NCI-H2227 (cell line): ENCODE data around the gene NEURL2.
"Not testable (repeated sequence)": the region's sequence is repeated elsewhere in the genome, so short reads cannot be mapped to it uniquely, and the experiment has no call there.

Experiments used
- DNase-seq: peaks from one replicate; lab custom pipeline; 2025; ENCODE audit not compliant: unreplicated experiment; lab: John Stamatoyannopoulos, UW

NEURL2 gene, protein sequence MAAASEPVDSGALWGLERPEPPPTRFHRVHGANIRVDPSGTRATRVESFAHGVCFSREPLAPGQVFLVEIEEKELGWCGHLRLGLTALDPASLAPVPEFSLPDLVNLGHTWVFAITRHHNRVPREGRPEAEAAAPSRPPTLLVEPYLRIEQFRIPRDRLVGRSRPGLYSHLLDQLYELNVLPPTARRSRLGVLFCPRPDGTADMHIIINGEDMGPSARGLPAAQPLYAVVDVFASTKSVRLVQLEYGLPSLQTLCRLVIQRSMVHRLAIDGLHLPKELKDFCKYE

DNA sequence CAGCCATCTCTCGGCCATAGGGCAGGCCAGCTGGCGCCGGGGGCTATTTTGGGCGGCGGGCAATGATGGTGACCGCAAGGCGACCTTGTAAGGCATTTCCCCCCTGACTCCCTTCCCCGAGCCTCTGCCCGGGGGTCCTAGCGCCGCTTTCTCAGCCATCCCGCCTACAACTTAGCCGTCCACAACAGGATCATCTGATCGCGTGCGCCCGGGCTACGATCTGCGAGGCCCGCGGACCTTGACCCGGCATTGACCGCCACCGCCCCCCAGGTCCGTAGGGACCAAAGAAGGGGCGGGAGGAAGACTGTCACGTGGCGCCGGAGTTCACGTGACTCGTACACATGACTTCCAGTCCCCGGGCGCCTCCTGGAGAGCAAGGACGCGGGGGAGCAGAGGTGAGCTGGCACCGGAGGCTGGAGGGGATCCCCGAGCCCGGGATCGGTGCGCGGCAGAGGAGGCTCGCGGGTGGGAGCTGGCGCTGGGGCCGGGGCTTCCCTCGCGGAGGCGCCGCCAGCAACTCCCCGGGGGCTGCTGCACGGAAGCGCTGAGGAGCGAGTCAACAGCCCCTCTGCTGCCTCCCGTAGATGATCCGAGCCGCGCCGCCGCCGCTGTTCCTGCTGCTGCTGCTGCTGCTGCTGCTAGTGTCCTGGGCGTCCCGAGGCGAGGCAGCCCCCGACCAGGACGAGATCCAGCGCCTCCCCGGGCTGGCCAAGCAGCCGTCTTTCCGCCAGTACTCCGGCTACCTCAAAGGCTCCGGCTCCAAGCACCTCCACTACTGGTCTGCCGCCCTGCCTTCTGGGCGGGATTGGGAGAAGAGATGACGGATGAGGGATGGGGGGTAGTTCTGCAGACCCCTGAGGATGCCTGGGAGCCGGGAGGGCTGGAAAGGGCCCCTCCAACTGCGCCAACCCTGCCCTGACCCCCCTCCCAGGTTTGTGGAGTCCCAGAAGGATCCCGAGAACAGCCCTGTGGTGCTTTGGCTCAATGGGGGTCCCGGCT, at the start of gene NEURL2, which contains the start of gene CTSA:
Gene NEURL2 (minus strand): TSS at position 224 of the 999 bp plus-strand sequence. CDS start 217 bp downstream, at position 7.
Gene CTSA (plus strand): TSS at position 351 of the 999 bp plus-strand sequence. CDS start 234 bp downstream, at position 585.
- peak; percentile 91 for DNase-seq

DNA sequence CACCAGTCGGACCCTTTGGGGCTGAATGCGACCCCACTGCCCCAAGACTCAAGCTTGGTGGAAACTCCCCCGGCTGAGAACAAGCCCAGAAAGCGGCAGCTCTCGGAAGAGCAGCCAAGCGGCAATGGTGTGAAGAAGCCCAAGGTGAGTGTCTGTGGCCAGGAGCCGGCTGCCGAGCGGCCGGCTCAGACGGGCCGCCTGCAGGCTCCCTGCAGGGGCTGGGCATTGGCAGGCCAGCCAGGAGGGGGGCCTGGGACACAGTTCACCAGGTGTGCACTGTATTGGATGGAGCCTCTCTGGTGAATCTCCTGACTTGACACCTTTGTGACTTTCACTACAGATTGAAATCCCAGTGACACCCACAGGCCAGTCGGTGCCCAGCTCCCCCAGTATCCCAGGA, 49.5 kb upstream of the NEURL2 start:
- DNase-seq, result no peak

DNA sequence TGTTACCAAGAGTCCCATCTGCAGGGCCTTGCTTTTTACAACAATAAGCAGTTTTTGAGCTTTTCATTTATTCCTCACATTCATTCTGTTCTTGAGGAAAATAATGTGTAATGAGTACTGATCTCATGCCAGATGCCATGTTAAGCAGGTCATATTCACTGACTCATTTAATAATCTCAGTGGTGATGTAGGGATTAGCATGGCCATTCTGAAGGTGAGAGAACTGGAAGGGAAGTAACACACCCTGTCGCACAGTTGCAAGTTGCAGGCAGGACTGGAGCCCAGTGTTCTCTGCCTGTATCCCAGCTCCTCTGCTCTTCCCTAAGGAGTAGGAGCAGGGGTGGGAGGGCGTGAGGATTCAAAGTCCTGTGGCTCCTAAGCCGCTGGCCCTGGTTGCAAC, 49.0 kb upstream of the NEURL2 start:
- no peak for DNase-seq

DNA sequence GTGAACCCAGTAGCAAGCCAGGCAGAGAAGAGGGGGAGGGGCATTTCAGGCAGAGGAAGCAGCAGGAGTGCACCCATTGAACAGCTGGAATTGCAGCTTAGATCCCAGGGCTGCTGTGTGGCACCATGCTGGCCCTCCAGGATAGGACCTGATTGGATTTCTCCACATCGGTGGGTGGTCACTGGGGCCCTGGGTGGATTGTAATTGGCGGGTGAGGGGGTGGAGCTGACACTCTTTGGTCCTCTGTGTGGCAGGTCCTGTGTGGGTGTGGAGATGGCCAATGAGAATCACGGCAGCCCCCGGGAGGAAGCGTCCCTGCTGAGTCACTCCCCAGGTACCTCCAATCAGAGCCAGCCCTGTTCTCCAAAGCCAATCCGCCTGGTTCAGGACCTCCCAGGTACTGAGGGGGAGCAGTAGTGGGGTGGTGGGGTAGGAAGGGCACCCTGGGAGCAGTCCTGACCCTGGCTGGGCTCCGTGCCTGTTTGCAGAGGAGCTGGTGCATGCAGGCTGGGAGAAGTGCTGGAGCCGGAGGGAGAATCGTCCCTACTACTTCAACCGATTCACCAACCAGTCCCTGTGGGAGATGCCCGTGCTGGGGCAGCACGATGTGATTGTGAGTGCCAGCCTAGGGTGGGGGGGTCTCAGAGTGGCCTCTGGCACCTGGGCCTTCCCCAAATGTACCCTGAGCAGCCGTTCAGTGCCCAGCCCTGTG, 47.9 kb upstream of the NEURL2 start:
- no peak for DNase-seq

DNA sequence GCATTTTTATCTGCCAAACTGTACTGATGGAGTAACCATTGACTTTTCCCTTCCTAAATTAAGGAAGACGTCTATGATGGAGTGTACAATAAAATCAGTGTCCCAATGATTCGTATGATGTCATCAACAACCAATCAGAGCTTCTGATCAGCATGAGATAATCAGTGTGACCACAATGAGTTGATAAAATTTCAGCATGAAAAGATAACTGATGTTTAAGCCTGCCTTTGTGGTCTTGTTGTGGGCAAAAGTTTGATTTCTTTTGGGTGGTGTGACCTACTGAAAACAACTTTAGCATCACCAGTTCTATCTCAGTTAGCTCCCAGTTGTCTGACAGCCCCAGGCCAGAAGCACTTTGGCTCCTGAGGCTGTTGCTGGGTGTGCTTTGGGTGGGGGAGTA, 46.8 kb upstream of the NEURL2 start:
- DNase-seq, result no peak

DNA sequence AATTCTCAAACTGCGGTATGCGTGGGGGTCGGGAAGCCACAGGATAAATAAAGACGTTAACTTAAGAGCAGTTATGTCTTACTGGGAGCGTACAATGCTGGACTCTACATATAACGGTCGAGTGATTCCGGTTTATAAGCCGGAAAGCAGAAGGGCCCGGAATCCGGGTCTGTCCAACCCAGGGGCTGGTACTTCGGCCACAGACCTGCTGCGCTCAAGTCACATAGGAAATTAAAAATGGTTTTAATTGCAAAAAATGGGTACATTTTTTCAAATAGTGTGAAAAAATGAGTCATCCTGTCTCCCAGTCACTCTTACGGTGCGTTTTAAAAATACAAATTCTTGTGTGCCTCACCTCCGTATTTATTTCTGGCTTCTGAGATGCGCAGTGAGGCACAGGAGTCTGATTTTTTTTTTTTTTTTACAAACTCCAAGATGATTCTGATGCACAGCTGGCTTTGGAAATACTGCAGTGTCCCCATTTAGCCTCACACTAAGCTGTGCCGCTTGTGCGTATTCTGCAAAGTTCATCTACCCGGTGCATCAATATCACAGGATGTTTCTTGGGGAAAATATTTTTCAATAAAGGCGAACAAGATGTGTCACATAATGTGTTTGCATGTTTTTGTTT, 44.5 kb upstream of the NEURL2 start:
- peak; percentile 39 for DNase-seq

DNA sequence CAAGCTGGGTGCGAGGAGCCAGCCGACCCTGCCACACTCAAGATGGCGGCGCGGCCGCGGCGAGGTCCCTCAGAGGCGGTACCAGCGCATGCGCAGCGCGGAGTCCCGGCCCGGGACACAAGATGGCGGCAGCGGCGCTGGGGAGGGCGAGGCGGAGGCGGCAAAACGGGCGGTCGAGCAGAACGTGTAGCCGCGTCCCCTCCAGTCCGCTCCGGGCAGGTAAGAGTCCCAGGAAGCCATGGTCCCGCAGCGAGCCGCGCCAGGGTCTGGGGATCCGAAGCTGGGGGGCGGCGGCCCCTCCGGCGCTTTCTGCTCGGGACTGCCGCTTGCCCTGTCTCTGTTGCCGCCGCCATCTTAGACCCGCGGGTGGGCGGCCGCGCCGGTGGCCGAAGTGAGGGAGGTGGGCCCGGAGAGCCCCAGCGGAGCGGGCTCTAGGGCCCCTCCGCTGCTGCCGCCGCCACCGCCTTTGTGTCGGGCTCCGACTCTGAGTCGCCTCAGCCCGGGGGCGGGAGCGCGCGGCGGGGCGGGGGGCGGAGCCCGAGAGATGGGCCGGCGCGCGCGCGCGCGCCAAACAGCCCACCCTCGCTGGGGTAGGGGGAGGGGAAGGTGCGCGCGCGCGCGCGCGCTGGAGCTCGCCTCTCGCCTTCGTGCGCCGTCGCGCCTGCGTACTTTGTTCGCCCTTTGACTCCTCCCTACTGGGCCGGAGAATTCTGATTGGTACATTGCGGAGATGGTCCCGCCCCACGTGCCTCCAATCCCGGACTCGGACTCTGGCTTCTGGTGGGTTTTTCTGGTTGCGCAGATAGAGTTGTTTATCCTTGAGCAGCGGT, 43.8 kb upstream of the NEURL2 start, which contains the start of gene PCIF1:
Gene PCIF1 (plus strand): TSS at position 98 of the 830 bp plus-strand sequence. CDS start 4,317 bp downstream, outside the sequence.
- peak; percentile 99 for DNase-seq

DNA sequence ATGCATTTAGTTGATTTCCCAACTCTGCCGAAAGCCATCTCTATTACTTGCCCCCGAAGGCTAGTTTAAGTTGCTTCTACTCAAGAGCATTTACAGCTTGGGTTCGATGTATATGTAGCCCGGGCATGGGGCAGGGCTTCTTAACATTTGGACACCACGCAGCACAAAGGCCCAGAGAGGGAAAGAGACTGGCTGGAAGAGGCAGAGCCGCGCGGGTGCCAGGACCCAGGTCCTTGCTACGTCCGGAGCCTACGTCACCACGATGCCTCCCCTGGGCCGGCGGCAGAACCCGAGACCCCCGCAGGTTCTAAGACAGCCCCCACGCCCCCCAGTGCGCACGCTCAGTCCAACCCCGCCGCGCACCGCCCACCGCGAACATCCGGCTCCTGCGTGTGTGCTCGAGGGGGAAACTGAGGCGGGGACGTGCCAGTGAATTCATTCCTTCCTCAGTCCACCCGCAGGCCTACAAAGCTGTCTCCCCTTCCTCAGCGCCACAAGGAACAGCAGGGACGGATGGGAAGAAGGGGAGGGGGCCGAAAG, 43.1 kb upstream of the NEURL2 start:
- peak; percentile 89 for DNase-seq

DNA sequence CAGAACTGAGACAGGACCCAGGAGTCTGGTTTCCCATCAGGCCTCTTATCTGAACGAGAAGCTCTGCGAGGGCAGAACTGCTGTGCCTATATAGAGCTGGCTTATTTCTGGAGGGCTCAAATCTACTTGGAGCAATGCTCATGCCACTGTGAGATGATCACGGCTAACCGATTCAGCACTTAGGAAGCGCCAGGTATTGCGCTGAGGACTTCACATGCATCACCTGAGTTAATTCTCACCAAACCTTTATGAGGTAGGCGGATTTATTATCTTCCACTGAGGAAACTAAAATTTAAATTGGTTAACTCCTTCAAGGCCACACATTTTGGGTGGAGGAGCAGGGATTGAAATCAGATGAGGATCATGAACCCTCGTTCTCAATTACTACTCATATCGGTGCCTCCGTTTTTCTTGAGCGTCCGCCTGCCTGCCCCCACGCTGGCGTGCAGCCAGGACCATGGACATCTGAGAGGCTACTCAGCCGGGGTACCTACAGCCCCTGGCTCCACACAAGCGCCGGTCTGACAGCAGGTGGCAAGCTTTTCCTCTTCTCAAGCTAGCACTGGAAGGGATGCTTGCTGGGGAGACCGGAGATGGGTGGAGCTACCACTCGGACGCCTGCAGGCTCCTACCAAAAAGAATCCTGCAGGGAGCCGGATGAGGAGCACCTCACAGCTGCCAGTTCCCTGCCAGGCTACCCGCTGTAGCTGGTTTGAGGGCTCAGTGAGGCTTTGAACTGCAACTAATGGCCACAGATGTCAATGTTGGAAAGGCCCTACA, 42.4 kb upstream of the NEURL2 start:
- DNase-seq, result peak; percentile 88

DNA sequence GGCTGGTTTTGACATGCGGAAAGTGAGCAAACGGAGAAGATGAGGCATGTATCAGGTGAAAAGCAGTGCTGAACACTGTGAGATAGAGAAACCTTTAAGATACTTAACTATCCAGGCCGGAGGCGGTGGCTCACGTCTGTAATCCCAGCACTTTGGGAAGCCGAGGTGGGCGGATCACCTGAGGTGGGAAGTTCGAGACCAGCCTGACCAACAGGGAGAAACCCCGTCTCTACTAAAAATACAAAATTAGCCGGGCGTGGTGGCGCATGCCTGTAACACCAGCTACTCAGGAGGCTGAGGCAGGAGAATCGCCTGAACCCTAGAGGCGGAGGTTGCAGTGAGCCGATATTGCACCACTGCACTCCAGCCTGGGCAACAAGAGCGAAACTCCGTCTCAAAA, 40.7 kb upstream of the NEURL2 start:
- DNase-seq, result not testable (repeated sequence)

DNA sequence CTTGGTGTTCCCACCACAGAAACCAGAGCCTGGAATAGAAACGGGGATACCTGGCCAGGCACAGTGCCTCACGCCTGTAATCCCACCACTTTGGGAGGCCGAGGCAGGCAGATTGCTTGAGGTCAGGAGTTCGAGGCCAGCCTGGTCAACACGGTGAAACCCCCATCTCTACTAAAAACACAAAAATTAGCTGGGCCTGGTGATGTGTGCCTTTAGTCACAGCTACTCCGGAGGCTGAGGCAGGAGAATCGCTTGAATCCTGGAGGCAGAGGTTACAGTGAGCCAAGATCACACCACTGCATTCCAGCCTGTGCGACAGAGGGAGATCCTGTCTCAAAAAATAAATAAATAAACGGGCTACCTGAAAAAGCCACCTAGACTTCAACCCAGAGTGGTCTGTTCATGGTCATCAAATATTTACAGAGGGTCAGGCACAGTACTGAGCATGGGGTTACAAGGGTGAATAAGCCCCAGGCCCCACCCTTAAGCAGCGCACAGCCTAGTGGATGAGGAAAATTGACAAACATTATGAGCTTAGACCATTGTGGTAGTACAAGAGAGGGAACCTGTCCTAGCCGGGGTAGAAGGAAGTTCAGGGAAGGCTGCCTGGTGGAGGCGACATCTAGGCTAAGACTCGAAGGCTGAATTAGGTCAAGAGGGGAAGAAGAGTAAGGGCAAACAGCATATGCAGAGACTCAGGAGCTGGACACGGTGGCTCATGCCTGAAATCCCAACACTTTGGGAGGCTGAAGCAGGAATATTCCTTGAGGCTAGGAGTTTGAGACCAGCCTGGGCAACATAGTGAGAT, 36.3 kb upstream of the NEURL2 start:
- DNase-seq, result no peak

DNA sequence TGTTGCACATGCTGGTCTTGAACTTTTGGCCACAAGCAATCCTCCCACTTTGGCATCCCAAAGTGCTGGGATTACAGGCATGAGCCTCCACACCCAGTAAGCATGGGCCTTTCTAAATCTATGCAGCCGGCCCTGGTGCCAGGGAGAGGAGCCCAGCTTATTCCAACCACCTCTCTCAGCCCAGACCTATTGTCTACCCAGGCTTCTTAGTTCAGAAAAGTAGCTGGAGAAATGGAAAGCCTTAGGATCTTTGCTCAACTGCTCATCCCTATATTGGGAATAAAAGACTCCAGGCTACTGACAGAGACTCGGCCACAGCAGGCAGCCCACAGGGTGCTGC, 35.7 kb upstream of the NEURL2 start:
- DNase-seq, result no peak

DNA sequence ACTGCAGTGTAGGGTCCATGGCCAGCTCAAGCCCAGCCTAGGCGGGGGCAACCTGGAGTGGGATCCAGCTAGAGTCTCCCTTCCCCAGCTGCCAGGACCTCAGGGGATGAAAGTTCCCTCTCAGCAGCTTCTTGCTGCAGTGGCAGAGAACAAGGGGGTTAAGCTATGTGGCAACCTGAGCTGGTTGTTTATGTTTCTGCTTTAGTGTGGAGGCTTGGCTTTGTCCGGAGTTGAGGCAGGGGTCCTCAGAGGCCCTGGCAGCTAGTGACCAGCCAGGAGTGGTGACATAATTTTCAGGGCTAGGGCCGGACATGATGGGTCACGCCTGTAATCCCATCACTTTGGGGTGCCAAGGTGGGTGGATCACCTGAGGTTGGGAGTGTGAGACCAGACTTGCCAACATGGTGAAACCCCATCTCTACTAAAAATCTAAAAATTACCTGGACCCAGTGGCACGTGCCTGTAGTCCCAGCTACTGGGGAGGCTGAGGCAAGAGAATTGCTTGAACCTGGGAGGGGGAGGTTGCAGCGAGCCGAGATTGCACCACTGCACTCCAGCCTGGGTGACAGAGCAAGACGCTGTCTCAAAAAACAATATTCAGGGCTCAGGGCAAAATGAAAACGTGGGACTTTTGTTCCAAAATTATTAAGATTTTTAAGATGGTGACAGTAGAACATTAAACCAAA, 35.0 kb upstream of the NEURL2 start:
- DNase-seq, result no peak

DNA sequence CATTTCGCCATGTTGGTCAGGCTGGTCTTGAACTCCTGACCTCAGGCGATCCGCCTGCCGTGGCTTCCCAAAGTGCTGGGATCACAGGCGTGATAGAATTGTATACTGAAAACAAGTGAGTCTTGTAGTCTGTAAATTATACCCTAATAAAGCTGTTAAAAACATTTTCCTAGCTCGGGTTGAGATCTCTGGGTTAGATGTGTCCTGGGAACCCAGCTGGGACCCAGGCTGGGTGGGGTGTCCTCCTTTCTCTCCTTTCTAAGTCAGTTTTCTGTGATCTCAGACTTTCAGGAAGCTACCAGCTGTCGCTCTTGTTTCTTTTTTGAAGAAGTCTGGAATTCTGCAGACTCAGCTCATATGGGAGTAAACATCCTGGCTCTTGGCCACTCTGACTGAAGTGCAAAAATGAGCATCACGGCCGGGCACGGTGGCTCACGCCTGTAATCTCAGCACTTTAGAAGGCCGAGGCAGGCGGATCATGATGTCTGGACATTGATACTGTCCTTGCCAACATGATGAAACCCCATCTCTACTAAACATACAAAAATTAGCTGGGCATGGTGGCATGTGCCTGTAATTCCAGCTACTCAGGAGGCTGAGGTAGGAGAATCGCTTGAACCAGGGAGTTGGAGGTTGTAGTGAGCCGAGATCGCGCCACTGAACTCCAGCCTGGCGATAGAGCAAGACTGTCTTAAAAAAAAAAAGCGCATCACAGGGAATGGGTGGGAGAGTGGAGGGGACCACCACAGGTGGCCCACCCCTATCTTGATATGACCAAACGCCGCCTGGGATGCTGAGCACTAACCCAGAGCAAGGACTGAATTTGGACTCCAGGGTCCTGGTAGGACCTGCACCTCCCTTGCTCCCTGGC, 33.6 kb upstream of the NEURL2 start:
- no peak for DNase-seq

DNA sequence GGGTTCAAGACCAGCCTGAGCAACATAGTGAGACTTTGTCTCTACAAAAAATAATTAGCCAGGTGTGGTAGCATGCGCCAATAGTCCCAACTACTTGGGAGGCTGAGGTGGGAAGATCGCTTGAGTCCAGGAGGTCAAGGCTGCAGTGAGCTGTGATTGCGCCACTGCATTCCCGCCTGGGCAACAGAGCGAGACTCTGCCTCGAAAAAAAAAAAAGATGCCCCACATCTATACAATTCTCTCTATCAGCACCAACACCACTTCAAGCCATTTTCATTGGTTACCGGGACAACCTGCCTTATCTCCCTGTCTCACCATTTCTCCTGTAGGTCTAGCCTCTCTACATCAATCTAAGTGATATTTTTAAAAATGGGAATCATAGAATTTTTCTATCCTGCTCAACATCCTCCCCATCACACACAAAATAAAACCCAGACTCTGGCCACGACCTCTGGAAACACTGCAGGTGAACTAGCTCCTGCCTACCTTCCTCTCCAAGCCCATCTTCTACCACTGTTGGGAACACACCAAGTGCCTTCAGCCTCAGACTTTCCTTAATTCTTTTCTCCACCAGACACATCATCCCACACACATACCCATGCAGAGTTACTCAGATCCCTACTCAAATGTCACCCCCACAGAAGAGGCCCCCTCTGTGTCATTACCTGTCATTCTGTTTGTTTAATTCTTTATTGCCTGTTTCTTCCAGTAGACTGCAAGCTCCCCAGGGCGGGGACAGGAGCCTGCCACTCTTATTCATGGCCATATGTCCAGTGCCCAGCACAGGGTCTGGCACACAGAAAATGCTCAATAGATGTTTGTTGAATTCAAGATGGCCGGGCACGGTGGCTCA, 30.6 kb upstream of the NEURL2 start:
- no peak for DNase-seq
